Right hindlimb (tissue), 1 donor: ENCODE measurements around the gene YTHDF1.

ENCODE experiments used
- DNase-seq: peaks from one replicate; pipeline ENCODE4 v3.0.0-alpha.2; 2018

The YTHDF1 gene

DNA sequence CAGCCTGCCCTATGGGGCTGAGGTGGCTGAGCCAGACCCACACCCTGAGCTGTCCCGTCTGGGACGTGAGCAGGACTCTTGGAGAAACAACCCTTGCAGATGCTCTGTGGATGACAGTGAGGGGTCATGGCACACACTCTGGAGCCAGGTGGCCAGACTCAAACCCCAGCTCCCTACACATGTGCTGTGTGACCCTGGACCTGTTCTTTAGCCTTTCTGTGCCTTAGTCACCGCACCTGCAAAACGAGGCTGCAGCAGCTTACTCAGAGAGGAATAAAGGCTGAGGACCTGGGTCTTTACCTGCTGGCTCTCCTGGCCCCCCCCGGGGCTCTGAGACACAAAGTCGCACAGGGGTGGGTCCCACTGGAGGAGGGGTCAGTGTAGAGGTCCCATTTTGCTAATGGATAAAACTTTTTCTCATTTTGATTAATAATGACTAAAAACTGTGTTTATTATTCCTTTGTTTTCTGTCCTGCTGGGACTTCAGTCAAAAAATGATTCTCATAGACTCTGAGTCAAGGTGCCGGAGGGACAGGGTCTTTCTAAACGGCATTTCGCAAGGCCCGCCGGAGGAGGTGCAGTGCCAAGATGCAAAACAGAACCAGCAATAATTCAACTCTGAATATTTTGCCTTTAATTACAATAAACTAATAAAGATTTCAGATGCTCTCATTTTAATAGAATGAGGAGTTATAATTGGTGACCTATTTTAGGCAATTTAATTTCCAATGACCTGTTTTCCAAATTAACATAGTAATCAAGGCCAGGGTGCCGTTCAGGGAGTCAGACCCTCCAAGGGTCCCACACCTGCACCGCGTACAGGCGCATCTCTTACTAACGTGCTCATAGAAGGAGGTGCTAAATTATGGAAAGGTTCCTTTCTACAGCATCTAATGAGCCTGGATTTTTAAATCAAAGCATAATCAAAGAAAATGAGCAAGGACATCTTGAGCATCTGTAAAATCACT lies 62.4 kb downstream of the YTHDF1 start:
- DNase-seq, result no peak

GRCh38 chr20:63152322-63153253 lies 63.3 kb downstream of the YTHDF1 start:
- peak; percentile 24 for DNase-seq

GRCh38 chr20:63151554-63152321 lies 64.2 kb downstream of the YTHDF1 start:
- peak; percentile 25 for DNase-seq

DNA sequence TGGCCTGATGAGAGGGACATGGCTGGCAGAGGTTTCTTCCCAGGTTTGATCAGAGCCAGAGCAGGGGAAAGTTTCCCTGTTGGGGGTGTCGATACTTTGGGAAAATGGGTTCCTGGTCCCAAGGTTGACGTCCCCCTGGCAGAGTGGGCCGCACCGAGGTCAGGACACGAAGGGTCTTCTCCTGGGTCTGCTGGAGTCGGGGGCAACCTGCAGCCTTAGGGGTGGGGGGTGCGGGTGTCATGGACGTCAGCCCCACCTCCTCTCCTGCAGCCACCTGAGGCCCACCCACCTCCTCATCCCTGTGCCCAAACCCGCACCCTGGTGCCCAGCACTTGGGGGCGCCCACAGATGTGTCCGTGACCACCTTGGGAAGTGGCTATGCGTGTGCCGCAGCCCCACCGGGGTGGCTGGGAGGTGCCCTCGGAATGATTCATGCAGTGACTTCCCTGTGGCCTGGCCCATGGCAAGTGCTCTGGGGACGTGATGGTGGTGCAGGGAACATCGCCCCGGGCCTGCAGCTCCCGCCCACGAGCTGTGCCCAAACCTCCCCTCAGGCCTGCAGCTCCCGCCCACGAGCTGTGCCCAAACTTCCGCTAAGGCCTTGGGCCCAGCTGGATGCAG lies 64.9 kb downstream of the YTHDF1 start:
- no peak for DNase-seq

- DNase-seq, result no peak
These were observed 65.5 kb downstream of the YTHDF1 start for GRCh38 chr20:63150391-63150898.

DNA sequence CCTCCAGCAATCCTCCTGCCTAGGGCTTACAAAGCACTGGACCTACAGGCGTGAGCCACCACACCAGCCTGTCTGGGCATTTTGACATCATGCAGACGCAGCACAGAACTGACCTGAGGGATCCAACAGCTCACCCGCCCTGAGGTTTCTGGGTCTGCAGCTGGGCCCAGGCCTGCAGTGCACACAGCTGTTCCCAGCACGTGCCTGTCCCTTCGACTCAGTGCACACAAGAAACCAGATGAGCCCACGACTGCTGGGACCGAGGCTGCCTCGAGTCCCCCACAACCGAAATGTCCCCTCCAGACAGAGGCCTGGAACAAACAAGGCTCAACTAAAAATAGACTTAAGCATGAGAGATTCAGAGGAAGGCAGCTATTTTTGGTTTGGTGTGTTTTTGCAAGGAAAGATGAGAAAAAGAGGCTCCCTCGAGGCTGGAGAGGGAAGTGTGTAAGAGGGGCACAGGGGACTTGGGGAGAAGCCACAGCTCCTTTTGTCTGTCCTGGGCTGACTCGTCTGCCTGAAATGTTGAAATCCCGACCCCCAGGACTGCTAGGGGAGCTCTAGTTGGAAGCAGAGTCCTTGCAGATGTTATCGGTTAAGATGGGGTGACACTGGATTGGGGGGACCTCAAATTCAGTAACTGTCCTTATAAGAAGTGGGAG lies 66.3 kb downstream of the YTHDF1 start:
- DNase-seq, result no peak

DNA sequence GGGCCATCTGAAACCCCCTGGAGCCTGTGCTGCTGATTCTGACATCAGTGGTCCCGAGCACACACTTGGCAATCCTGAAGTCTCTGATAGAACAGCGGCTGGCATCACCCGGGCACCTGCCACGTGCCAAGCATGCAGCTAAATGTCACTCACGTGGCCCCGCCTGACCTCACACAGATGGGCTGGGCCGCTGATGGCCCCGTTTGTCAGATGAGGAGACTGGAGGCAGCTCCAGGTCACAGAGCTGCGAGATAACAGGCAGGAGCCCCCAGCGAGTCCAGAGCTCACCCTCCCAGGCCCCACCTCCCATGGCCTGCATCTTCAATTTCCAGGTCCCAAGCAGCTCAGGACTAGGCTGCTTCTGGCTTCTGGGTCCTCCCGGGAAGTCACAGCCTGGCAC lies 67.2 kb downstream of the YTHDF1 start:
- no peak for DNase-seq

DNA sequence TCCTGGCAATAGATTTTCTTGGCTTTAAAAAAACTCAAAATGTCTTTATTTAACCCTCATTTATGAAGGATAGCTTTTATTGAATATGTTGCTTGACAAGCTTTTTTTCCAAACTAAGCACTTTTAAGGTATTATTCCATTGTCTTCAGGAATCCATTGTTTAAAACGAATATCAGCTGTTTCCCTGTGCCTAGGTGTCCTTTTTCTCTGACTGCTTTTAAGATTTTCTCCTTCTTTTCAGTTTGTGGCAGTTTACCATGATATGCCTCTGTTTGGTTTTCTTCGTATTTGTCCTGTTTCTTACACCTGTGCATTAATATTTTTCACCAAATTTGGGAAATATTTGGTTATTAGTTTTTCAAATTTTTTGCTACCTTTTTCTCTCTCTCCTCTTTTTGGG lies 68.4 kb downstream of the YTHDF1 start:
- no peak for DNase-seq
